ENCODE results near the gene CYBC1.

Gene CYBC1

GRCh38 chr17:82449883-82450356 is 632 bp downstream of the CYBC1 start:
- in situ Hi-C loops (cut with HindIII; ENCODE audit: low sequenced_read_pairs): no loop called here

DNA sequence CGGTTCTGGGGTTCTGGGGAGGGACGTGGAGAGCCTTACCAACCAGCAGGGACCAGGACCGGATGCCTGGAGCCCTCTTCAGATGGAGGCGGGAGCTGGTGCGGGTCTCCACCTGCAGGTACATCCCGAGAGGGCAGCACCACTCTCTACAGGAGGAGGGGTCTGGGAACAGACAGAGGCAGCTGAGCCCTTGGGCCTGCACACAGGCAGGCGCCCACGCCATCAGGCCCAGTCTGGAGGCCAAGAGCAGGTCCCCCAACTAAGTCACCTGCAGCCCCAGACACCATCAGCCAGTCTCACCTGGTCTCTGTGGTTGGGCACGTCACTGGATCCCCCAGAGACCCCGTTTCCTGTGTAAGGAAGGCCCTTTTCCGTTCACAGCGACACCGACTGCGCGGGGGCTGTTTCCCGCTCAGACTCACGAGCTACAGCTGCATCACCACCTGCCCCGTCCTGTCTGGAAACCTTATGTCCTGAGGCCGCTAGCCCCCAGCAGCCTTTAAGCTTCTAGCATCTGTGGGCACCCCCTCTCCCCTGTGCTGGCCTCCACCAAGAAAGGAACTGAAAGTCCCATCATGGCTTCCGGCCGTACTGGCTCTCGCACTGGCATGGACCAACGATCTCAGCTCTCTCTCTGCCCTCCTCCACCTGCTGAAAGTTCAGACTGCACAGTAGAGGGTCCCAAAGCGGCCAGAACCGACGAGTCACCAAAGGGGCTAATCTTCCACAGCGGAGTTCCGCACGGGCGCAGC is 1.2 kb downstream of the CYBC1 start:
- in situ Hi-C loops (cut with HindIII; ENCODE audit: low sequenced_read_pairs): no loop called here

DNA sequence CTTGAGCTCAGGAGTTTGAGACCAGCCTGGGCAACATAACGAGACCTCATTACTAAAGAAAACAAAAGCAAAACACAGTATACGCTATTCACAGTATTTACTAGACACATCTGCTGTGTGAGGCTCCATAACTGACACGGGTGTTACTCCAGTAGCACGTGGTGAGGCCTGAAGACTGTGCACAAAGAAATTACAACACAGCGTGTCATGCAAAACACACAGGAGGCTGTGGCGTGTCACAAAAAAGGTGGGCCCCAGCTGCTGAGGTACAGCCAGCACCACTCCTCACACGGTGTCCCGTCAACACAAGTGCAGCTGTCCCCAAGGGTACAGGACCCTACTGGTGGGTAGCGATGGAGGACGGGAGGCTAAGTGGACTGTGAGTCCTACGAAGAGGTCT is 2.7 kb downstream of the CYBC1 start:
- in situ Hi-C loops (cut with HindIII; ENCODE audit: low sequenced_read_pairs): no loop called here

DNA sequence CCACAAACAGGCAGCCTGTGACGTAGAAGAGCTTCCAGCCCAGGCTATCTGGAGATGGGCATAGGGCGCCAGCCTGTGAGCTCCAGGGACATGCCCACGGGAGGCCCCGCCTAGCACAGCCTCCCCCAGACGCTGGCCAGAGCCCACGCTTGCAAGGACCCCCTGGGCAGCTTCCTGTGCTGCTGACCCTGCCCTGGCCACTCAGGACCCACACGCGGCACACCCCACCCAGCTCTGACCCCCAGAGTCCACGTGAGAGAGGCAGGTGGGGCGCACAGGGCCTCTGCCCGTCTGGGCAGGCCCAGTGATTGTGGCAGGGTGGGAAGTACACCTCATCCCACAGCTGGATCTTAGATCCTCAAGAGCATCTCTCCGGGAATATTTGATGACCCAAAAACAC is 3.9 kb downstream of the CYBC1 start:
- in situ Hi-C loops (cut with HindIII; ENCODE audit: low sequenced_read_pairs): no loop called here

GRCh38 chr17:82446124-82446523 is 4.4 kb downstream of the CYBC1 start:
- in situ Hi-C loops (cut with HindIII; ENCODE audit: low sequenced_read_pairs): no loop called here

DNA sequence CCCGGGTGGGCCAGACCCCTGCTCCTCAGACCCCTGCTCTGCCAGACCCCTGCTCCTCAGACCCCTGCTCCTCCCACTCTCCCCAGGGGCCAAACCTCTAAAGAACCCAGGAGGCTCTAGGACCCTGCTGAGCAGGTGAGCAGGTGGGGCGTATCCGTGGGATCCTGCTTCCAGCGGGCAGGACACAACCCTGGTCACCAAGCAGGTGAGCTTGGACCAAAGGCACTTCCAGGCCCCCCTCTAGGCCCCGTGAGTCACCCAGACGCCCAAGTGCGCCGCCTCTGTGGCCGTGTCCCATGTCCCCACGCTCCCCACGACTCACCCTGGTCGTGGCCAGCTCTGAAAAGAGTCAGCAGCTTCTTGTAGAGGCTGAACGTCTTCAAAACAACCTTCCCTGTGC is 5.0 kb downstream of the CYBC1 start:
- in situ Hi-C loops (cut with HindIII; ENCODE audit: low sequenced_read_pairs): no loop called here

DNA sequence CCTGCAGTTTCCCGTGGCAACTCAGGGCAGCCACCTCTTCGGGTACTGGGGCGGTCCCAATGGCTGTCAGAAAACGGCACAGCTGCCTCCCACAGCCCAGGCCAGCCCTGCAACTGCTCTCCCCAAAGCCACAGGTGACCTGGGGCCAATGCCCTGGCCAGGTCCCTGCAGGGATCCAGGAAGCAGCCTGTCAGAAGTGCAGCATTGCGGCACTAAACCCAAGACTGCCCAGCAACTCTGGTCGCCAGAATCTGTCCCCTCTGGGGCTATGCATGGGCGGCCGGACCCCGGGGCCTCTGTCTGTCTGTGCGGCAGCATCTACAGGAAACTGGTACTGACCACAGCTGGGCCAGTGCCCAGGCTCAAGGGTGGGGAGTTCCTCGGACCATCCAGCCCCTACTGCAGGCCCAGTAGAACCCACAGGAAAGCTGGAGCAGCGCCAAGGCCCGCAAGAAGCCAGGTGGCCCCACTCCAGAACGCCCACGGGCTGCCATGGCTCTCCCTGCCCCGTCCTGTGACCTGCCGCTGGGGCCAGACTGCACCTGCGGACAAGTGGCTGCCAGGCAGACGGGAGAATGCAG is 5.5 kb downstream of the CYBC1 start:
- in situ Hi-C loops (cut with HindIII; ENCODE audit: low sequenced_read_pairs): no loop called here

DNA sequence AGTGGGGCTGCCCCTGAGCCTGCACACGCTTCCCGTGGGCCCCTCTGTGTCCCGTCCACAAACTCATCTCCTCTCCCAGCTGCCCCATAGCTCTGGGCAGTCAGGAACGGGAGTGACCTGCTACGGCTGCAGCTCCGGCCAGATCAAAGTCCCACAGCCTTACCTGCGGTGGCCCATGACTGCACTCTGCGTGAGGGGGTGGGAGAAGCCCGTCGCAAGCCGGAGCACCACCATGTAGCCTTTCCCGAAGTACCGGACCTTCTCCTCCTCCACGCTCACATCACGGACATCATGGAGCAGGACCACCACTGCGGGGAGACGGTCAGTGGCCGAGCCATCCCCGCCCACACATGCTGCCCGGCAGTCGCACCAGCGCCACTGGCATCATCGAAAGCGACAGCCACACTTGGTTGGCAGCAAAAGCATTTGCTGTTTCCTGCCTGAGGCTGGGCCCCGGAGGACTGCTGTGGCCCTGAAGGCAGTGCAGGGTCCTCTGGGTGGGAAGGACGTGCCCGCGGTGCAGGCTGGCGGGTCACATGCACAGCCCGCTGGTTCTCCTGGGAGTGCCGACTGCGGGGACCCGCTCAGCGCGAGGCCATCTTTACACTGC is 6.2 kb downstream of the CYBC1 start:
- in situ Hi-C loops (cut with HindIII; ENCODE audit: low sequenced_read_pairs): no loop called here

GRCh38 chr17:82443465-82444283 is 6.9 kb downstream of the CYBC1 start:
- in situ Hi-C loops (cut with HindIII; ENCODE audit: low sequenced_read_pairs): no loop called here

- in situ Hi-C loops (cut with HindIII; ENCODE audit: low sequenced_read_pairs): no loop called here
Measured at GRCh38 chr17:82442643-82443464, 7.7 kb downstream of the CYBC1 start.

DNA sequence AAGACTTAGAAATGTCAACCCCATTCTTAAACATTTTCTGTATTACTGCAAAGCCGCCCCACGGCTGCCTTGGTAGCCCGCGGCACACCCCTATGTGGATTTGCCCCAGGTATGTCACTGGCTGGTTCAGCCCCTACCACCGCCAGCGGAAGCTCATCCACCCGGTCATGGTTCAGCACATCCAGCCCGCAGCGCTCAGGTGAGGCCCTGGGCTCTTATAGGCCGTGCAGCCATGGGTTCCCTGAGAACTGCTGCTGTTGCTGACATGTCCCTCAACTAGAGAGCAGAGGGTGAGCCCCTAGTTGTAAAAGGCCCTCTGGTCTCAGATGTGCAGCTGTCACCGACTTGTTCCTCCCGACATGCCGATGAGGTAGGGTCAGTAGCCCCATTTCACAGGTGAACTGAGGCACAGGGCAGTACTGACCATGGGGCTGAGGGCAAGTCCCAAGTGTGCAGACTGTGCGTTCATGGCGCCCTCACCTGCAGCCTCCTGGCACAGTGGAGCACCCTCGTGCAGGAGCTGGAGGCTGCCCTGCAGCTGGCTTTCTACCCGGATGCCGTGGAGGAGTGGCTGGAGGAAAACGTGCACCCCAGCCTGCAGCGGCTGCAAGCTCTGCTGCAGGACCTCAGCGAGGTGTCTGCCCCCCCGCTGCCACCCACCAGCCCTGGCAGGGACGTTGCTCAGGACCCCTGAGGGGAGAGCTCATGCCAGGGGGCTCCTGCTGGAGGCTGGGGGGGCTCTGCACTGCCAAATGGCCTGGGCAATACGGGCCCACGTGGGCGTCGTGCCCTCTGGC is 8.7 kb downstream of the CYBC1 start:
- in situ Hi-C loops (cut with HindIII; ENCODE audit: low sequenced_read_pairs): no loop called here

- in situ Hi-C loops (cut with HindIII; ENCODE audit: low sequenced_read_pairs): no loop called here
Measured at GRCh38 chr17:82440991-82441627, 9.4 kb downstream of the CYBC1 start.

- in situ Hi-C loops (cut with HindIII; ENCODE audit: low sequenced_read_pairs): no loop called here
Measured at GRCh38 chr17:82440469-82440981, 10.0 kb downstream of the CYBC1 start.

DNA sequence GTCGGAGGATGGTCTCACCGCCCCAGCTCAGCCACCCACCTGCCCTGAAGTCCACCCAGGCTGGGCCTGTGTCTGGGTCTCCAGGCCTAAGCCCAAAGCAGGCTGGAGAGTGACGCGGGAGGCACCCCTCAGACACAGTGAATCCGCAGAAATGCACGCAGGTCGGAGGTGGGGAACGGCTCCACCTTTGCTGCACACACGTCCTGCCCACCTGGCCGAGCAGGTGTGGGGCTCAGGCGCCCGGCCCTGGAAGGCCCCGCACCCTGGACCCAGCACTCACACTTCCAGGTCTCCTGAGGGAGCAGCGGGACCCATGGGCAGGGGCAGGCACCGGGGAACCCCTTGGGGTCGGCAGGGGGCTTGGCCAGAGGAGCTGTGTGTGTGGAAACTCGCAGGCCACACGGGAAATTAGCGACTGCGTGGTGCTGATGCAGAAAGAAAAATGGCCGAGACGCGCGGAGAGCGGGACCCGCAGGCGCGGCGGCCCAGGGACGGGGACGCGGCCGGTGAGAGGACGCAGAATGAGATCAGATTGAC is 10.7 kb downstream of the CYBC1 start:
- in situ Hi-C loops (cut with HindIII; ENCODE audit: low sequenced_read_pairs): loop anchor here (5.0 kb wide), 1 partner anchor 62 kb away; no protein-coding TSS in a partner anchor

- in situ Hi-C loops (cut with HindIII; ENCODE audit: low sequenced_read_pairs): loop anchor here (5.0 kb wide), 1 partner anchor 63 kb away; no protein-coding TSS in a partner anchor
Measured at GRCh38 chr17:82439194-82439828, 11.2 kb downstream of the CYBC1 start.

DNA sequence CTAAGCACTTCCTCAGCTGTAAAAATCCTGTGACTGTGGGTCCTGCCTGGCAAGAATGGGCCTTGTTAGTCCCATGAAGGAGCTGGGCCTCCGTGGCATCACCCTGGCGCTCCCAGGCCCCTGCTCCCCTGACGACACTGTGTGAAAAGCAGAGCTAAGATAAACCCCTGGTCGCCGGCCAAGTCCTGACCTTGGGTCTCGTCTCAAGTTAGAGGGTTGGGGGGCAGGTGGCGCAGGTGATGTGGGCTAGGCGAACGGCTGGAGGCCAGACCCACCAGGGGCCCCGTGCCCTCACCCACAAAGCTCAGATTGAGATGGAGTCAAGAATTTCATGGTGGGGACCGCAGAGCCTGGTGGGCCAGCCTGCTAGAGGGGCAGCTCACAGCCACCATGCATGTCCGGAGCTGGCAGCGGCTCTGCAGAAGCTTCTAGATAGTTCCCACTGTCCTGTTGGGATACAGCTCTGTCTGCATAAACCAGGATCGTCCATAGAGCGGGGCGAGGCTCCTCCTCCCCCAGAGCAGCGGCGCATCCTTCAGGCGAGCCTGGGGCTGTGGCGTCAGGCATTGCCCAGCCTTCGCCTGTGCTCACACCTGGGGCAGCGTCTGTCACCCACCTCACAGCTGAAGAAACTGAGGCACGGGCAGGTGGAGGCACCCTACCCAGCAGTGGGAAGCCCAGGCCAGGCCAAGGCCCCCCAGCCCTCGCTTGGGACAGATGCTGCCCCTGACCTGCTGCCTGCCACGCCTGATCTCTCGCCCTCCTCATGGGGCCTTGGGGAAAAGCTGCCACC is 12.0 kb downstream of the CYBC1 start:
- in situ Hi-C loops (cut with HindIII; ENCODE audit: low sequenced_read_pairs): loop anchor here (5.0 kb wide), 1 partner anchor 64 kb away; no protein-coding TSS in a partner anchor

DNA sequence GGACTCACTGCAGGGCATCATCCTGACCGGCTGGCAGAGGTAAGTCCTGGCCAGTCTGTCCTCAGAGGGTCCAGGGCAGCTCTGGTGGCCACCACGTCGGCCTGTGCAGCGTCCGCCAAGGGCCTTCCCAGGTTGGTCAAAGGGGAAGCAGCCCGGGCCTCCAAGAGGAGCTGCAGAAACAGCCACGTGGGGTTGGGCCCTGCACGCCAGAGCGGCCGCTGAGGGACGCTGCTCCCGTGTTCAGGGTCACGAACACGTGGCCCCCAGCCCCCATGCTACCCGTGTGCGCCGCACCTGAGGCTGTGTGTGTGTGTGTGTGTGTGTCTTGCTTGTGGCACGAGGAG is 13.3 kb downstream of the CYBC1 start:
- in situ Hi-C loops (cut with HindIII; ENCODE audit: low sequenced_read_pairs): loop anchor here (5.0 kb wide), 1 partner anchor 65 kb away; no protein-coding TSS in a partner anchor
